ENCODE data around the gene SLC38A9. TPM values are rescaled to one million over a fixed set of nuclear protein-coding genes. Genes with fewer than 3 reads are reported as not detected.

SLC38A9 gene
- total RNA-seq, 2 donors from 2014 or later, result 38.5 to 41.7 TPM

- Histone ChIP-seq H3K9ac (ENCODE audit: extremely low read depth, low read length, poor library complexity, severe bottlenecking) (no peak overlapping the region), H3K4me3 (ENCODE audit: low read length) (no peak overlapping the region), H3K36me3 (ENCODE audit: control insufficient read depth, insufficient read depth, low read length) (no peaks in the 10 kb centered on the region), H3K4me1 (ENCODE audit: control insufficient read depth, insufficient read depth, low read length) (no peaks in the 10 kb centered on the region), H3K27ac (ENCODE audit: low read depth, low read length) (no peak overlapping the region), H3K9me3 (ENCODE audit: control insufficient read depth, low read length) (no peaks in the 10 kb centered on the region), H3K27me3 (ENCODE audit: control insufficient read depth, insufficient read depth, low read length, poor library complexity, severe bottlenecking) (no peaks in the 10 kb centered on the region)
- no peak for TF ChIP-seq CTCF (conservative IDR thresholded peaks at IDR 0.05)
- Mint-ChIP-seq H3K36me3 (ENCODE audit: low read depth) (no peaks in the 10 kb centered on the region), H3K27me3 (ENCODE audit: insufficient read depth) (no peaks in the 10 kb centered on the region), H3K4me1 (peaks cover 2% of the 10 kb centered on the region), H3K27ac (no peak overlapping the region), H3K4me3 (no peak overlapping the region), H3K9me3 (no peaks in the 10 kb centered on the region)
- no peak for DNase-seq
- 100% methylated on average over 1 of the region's 1 CpG; no CpG with 5 or more reads in 1 of the 2 experiments for WGBS, 2 experiments (ENCODE audit: insufficient coverage in 1 of 2, insufficient read length in 1 of 2)
Measured at GRCh38 chr5:55758231-55758630, 46.1 kb upstream of the SLC38A9 start.

GRCh38 chr5:55750499-55750898, 38.4 kb upstream of the SLC38A9 start:
- H3K9ac ChIP-seq (ENCODE audit: extremely low read depth, low read length, poor library complexity, severe bottlenecking), result no peak overlapping the region
- no peaks in the 10 kb centered on the region for H3K27me3 ChIP-seq (ENCODE audit: control insufficient read depth, insufficient read depth, low read length, poor library complexity, severe bottlenecking)
- no peaks in the 10 kb centered on the region for H3K9me3 ChIP-seq (ENCODE audit: control insufficient read depth, low read length)
- WGBS, 2 experiments (ENCODE audit: insufficient coverage in 1 of 2, insufficient read length in 1 of 2), result 93% methylated on average over 1 of the region's 3 CpGs; no CpG with 5 or more reads in 1 of the 2 experiments
- TF ChIP-seq CTCF (conservative IDR thresholded peaks at IDR 0.05), result no peak
- H3K27ac ChIP-seq (ENCODE audit: low read depth, low read length), result no peak overlapping the region
- no peaks in the 10 kb centered on the region for H3K36me3 ChIP-seq (ENCODE audit: control insufficient read depth, insufficient read depth, low read length)
- H3K4me3 ChIP-seq (ENCODE audit: low read length), result no peak overlapping the region
- no peaks in the 10 kb centered on the region for H3K4me1 ChIP-seq (ENCODE audit: control insufficient read depth, insufficient read depth, low read length)
- H3K9me3 Mint-ChIP-seq, result no peaks in the 10 kb centered on the region
- no peak overlapping the region for H3K27ac Mint-ChIP-seq
- H3K27me3 Mint-ChIP-seq (ENCODE audit: insufficient read depth), result no peaks in the 10 kb centered on the region
- no peak for DNase-seq
- H3K4me3 Mint-ChIP-seq, result no peak overlapping the region
- H3K4me1 Mint-ChIP-seq, result no peaks in the 10 kb centered on the region
- H3K36me3 Mint-ChIP-seq (ENCODE audit: low read depth), result no peaks in the 10 kb centered on the region

- DNase-seq, result no peak
- Mint-ChIP-seq H3K27ac (no peak overlapping the region), H3K27me3 (ENCODE audit: insufficient read depth) (no peaks in the 10 kb centered on the region), H3K9me3 (no peaks in the 10 kb centered on the region), H3K36me3 (ENCODE audit: low read depth) (no peaks in the 10 kb centered on the region), H3K4me1 (no peaks in the 10 kb centered on the region), H3K4me3 (no peak overlapping the region)
- Histone ChIP-seq H3K27ac (ENCODE audit: low read depth, low read length) (no peak overlapping the region), H3K4me1 (ENCODE audit: control insufficient read depth, insufficient read depth, low read length) (no peaks in the 10 kb centered on the region), H3K9ac (ENCODE audit: extremely low read depth, low read length, poor library complexity, severe bottlenecking) (no peak overlapping the region), H3K27me3 (ENCODE audit: control insufficient read depth, insufficient read depth, low read length, poor library complexity, severe bottlenecking) (no peaks in the 10 kb centered on the region), H3K4me3 (ENCODE audit: low read length) (no peak overlapping the region), H3K36me3 (ENCODE audit: control insufficient read depth, insufficient read depth, low read length) (no peaks in the 10 kb centered on the region), H3K9me3 (ENCODE audit: control insufficient read depth, low read length) (no peaks in the 10 kb centered on the region)
- no peak for TF ChIP-seq CTCF (conservative IDR thresholded peaks at IDR 0.05)
- WGBS, 2 experiments (ENCODE audit: insufficient coverage in 1 of 2, insufficient read length in 1 of 2), result 75 to 80% methylated on average over 2 to 3 of the region's 3 CpGs
Measured at GRCh38 chr5:55750063-55750462, 37.9 kb upstream of the SLC38A9 start.

Data from endodermal cell (in vitro differentiated cells).